Kidney (tissue), 14 donors: ENCODE data around the gene CMSS1. TPM values are rescaled to one million over a fixed set of nuclear protein-coding genes. Genes with fewer than 3 reads are reported as not detected.

Experiments
- DNase-seq, 5 donors: peaks; one replicate each; pipeline ENCODE4 v3.0.0-alpha.2; 2013 to 2020
- FAIRE-seq: peaks from 2 replicates; lab custom pipeline; 2012; peaks lifted over from hg19 to GRCh38; lab: Jason Lieb, UNC
- H3K27ac ChIP-seq, 2 donors: one replicate each; pipeline ENCODE4 v1.7.0; 2013; ENCODE audit warnings: low read depth in 2 of 2, low read length in 2 of 2, inconsistent platforms in 1 of 2
- H3K27me3 ChIP-seq: one replicate; pipeline ENCODE4 v1.7.1; 2013; ENCODE audit warnings: low read length, inconsistent platforms; ENCODE audit not compliant: control insufficient read depth, insufficient read depth
- H3K36me3 ChIP-seq, 3 donors: one replicate each; pipeline versions ENCODE4 v1.7.0 to v1.7.1; 2013; ENCODE audit warnings: low read length in 3 of 3, control low read depth in 1 of 3, inconsistent platforms in 1 of 3; ENCODE audit not compliant: insufficient read depth in 3 of 3, control insufficient read depth in 2 of 3
- H3K4me1 ChIP-seq, 3 donors: one replicate each; pipeline versions ENCODE4 v1.7.0 to v1.7.1; 2013; ENCODE audit warnings: low read length in 3 of 3, inconsistent platforms in 1 of 3, low read depth in 1 of 3; ENCODE audit not compliant: control insufficient read depth in 2 of 3, insufficient read depth in 2 of 3
- H3K4me3 ChIP-seq, 3 donors: one replicate each; pipeline versions ENCODE4 v1.7.0 to v1.8.1; 2013; ENCODE audit warnings: low read length in 3 of 3, control low read depth in 1 of 3, inconsistent platforms in 1 of 3
- H3K9ac ChIP-seq, 3 donors: one replicate each; pipeline versions ENCODE4 v1.7.0 to v1.7.1; 2013; ENCODE audit warnings: low read length in 3 of 3, control low read depth in 1 of 3, inconsistent platforms in 1 of 3
- H3K9me3 ChIP-seq, 3 donors: one replicate each; pipeline versions ENCODE4 v1.7.0 to v1.7.1; 2013; ENCODE audit warnings: low read length in 3 of 3, control low read depth in 1 of 3, inconsistent platforms in 1 of 3; ENCODE audit not compliant: control insufficient read depth in 2 of 3, insufficient read depth in 1 of 3
- CTCF ChIP-seq: IDR thresholded peaks from 3 replicates; pipeline ENCODE4 v1.5.1; 2012; ENCODE audit warnings: mild to moderate bottlenecking, moderate library complexity, borderline replicate concordance; ENCODE audit not compliant: insufficient read depth; ENCODE audit errors: extremely low read depth
- intact Hi-C: fragments of 100-400 bp; cut with DNase I; formaldehyde crosslinking; loops from one replicate; pipeline ENCODE4 v1.11.1; 2022
- polyA plus RNA-seq: library from polyadenylated mRNA; stranded (reverse); fragments of 350-450 nt; fragmentation: Illumina TruSeq; extraction: RNeasy Lipid Tissue Mini Kit (QIAGEN cat#74804); gene quantifications from one replicate; pipeline ENCODE4 v1.2.3, GENCODE V29; 2014; ENCODE audit warnings: low read depth, low replicate concordance; ENCODE audit not compliant: insufficient read depth
- total RNA-seq: library from RNA; stranded (reverse); fragmentation: NEBNext Ultra II Directional; extraction: Animal tissue kit (Norgen Biotek cat#: 25700); gene quantifications from one replicate; pipeline ENCODE4 v1.2.1, GENCODE V29; 2021
- donor health status: control.
- donor health status: control.
- donor health status: control.
- donor health status: control.
- donor health status: control.
- donor health status: DM: yes; HTN: yes; CAD: no.
- donor health status: Normal renal cell carcinoma (clear cell type).

The CMSS1 gene
- total and polyA plus RNA-seq, 2 donors from 2014 or later: 26.4 to 27.0 TPM

- H3K4me3 ChIP-seq: no peak overlapping the region
- FAIRE-seq (no peak), DNase-seq (no peak)
- H3K9ac ChIP-seq: no peak overlapping the region
- no peak for TF ChIP-seq CTCF
- H3K9me3 ChIP-seq: no peaks in the 10 kb centered on the region
- no peaks in the 10 kb centered on the region for H3K27me3 ChIP-seq
- H3K36me3 ChIP-seq: no peaks in the 10 kb centered on the region
- intact Hi-C loops: no loop called here
- H3K4me1 ChIP-seq: peaks cover 0 to 2% (median 0%) of the 10 kb centered on the region in 3 donors
- H3K27ac ChIP-seq: no peak overlapping the region
These were observed 103.7 kb downstream of the CMSS1 start for GRCh38 chr3:99921377-99921695.

GRCh38 chr3:99921986-99922385 lies 104.3 kb downstream of the CMSS1 start:
- TF ChIP-seq CTCF: no peak
- peaks cover 0 to 2% (median 0%) of the 10 kb centered on the region in 3 donors for H3K4me1 ChIP-seq
- no peaks in the 10 kb centered on the region for H3K27me3 ChIP-seq
- no peak overlapping the region for H3K4me3 ChIP-seq
- DNase-seq (no peak), FAIRE-seq (no peak)
- H3K36me3 ChIP-seq: no peaks in the 10 kb centered on the region
- H3K27ac ChIP-seq: no peak overlapping the region
- intact Hi-C loops: no loop called here
- H3K9ac ChIP-seq: no peak overlapping the region
- no peaks in the 10 kb centered on the region for H3K9me3 ChIP-seq

GRCh38 chr3:99923873-99924272 lies 106.2 kb downstream of the CMSS1 start:
- no peak for TF ChIP-seq CTCF
- Histone ChIP-seq H3K36me3 (no peaks in the 10 kb centered on the region), H3K9me3 (no peaks in the 10 kb centered on the region), H3K4me1 (peaks cover 0 to 2% (median 0%) of the 10 kb centered on the region in 3 donors), H3K4me3 (no peak overlapping the region), H3K27me3 (no peaks in the 10 kb centered on the region), H3K9ac (no peak overlapping the region), H3K27ac (no peak overlapping the region)
- no peak for DNase-seq
- FAIRE-seq: no peak
- intact Hi-C loops: no loop called here

- no peak overlapping the region for H3K27ac ChIP-seq
These were observed 108.0 kb downstream of the CMSS1 start for GRCh38 chr3:99925584-99926230.

More at GRCh38 chr3:99925584-99926230, 108.0 kb downstream of the CMSS1 start:
- Histone ChIP-seq H3K27me3 (no peaks in the 10 kb centered on the region), H3K36me3 (no peaks in the 10 kb centered on the region), H3K9me3 (no peaks in the 10 kb centered on the region), H3K4me1 (peaks cover 0 to 2% (median 0%) of the 10 kb centered on the region in 3 donors), H3K9ac (no peak overlapping the region), H3K4me3 (no peak overlapping the region)
- FAIRE-seq (no peak), DNase-seq (no peak)
- intact Hi-C loops: no loop called here
- no peak for TF ChIP-seq CTCF
